Parathyroid adenoma (tissue), 2 donors: ENCODE measurements around the gene SGSM2.
A peak's percentile ranks its signal among the peaks of the same experiment; 100 is the strongest.

Source experiments
- H2AFZ ChIP-seq: fragments of 300-600 bp; sonication (generic); one replicate; pipeline ENCODE4 v1.7.0; 2017; ENCODE audit warnings: antibody characterized with exemption, mild to moderate bottlenecking
- H3K27ac ChIP-seq: fragments of 300-600 bp; sonication (generic); one replicate; pipeline ENCODE4 v1.7.0; 2017
- H3K27me3 ChIP-seq: fragments of 300-600 bp; sonication (generic); one replicate; pipeline ENCODE4 v1.7.0; 2017; ENCODE audit warnings: low read length; ENCODE audit not compliant: control insufficient read depth, insufficient read depth
- H3K36me3 ChIP-seq: fragments of 300-600 bp; sonication (generic); one replicate; pipeline ENCODE4 v1.7.0; 2017; ENCODE audit warnings: low read length; ENCODE audit not compliant: control insufficient read depth, insufficient read depth
- H3K4me1 ChIP-seq: fragments of 300-600 bp; sonication (generic); one replicate; pipeline ENCODE4 v1.7.0; 2017; ENCODE audit warnings: control low read depth
- H3K4me2 ChIP-seq: fragments of 300-600 bp; sonication (generic); one replicate; pipeline ENCODE4 v1.7.0; 2017; ENCODE audit warnings: low read length
- H3K4me3 ChIP-seq: fragments of 300-600 bp; sonication (generic); one replicate; pipeline ENCODE4 v1.7.0; 2017; ENCODE audit warnings: low read depth, low read length
- H3K79me2 ChIP-seq: fragments of 300-600 bp; sonication (generic); one replicate; pipeline ENCODE4 v1.7.0; 2017; ENCODE audit warnings: control low read depth
- H3K9ac ChIP-seq: fragments of 300-600 bp; sonication (generic); one replicate; pipeline ENCODE4 v1.7.0; 2017; ENCODE audit warnings: mild to moderate bottlenecking
- H3K9me3 ChIP-seq: fragments of 300-600 bp; sonication (generic); one replicate; pipeline ENCODE4 v1.7.0; 2017; ENCODE audit warnings: low read length; ENCODE audit not compliant: control insufficient read depth
- TF ChIP-seq, protein P1 (sequence below): fragments of 300-600 bp; sonication (generic); IDR thresholded peaks from one replicate; pipeline ENCODE4 v1.7.0; 2017; ENCODE audit warnings: antibody characterized with exemption, mild to moderate bottlenecking
- donor health status: primary hyperparathyroidism.

Gene SGSM2

GRCh38 chr17:2406903-2407790 is 69.8 kb downstream of the SGSM2 start:
- H3K9me3 ChIP-seq = no peaks in the 10 kb centered on the region
- H2AFZ ChIP-seq = no peak overlapping the region
- H3K4me3 ChIP-seq = no peak overlapping the region
- H3K79me2 ChIP-seq = no peaks in the 10 kb centered on the region
- H3K27me3 ChIP-seq = no peaks in the 10 kb centered on the region
- peak overlapping the region; percentile 2 for H3K4me2 ChIP-seq
- no peak overlapping the region for H3K9ac ChIP-seq
- TF ChIP-seq, protein P1, sequence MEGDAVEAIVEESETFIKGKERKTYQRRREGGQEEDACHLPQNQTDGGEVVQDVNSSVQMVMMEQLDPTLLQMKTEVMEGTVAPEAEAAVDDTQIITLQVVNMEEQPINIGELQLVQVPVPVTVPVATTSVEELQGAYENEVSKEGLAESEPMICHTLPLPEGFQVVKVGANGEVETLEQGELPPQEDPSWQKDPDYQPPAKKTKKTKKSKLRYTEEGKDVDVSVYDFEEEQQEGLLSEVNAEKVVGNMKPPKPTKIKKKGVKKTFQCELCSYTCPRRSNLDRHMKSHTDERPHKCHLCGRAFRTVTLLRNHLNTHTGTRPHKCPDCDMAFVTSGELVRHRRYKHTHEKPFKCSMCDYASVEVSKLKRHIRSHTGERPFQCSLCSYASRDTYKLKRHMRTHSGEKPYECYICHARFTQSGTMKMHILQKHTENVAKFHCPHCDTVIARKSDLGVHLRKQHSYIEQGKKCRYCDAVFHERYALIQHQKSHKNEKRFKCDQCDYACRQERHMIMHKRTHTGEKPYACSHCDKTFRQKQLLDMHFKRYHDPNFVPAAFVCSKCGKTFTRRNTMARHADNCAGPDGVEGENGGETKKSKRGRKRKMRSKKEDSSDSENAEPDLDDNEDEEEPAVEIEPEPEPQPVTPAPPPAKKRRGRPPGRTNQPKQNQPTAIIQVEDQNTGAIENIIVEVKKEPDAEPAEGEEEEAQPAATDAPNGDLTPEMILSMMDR = no peak
- H3K27ac ChIP-seq = peak overlapping the region; percentile 42
- H3K4me1 ChIP-seq = no peaks in the 10 kb centered on the region
- H3K36me3 ChIP-seq = no peaks in the 10 kb centered on the region

GRCh38 chr17:2410951-2411350 is 73.7 kb downstream of the SGSM2 start:
- H3K27me3 ChIP-seq = no peaks in the 10 kb centered on the region
- H3K4me3 ChIP-seq = no peak overlapping the region
- H2AFZ ChIP-seq = no peak overlapping the region
- H3K36me3 ChIP-seq = no peaks in the 10 kb centered on the region
- H3K79me2 ChIP-seq = peaks cover 5% of the 10 kb centered on the region
- no peak overlapping the region for H3K27ac ChIP-seq
- TF ChIP-seq, protein P1 = no peak
- no peaks in the 10 kb centered on the region for H3K4me1 ChIP-seq
- no peak overlapping the region for H3K9ac ChIP-seq
- no peak overlapping the region for H3K4me2 ChIP-seq
- H3K9me3 ChIP-seq = no peaks in the 10 kb centered on the region

DNA sequence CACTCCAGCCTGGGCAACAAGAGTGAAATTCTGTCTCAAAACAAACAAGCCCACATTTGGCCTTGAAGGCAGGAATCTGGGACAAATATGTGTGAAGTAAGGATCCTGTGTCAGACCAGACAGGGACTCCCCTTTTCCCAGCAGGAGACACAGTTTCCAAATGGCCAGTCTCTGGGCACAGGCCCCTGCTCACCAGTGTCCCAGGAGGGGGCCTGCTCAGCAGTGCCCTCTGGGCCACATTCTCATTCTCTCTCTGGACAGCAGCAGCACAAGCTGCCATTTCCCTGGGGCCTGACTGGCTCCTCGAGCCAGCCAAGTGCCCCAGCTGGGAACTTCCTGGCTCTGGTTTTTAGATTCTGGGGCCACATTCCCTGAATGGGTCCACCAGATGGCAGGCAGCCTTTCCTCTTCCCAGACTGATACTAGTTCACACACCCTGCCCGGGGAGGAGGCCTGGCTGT is 75.3 kb downstream of the SGSM2 start:
- H3K27ac ChIP-seq = no peak overlapping the region
- H3K9me3 ChIP-seq = no peaks in the 10 kb centered on the region
- no peak overlapping the region for H2AFZ ChIP-seq
- H3K4me3 ChIP-seq = no peak overlapping the region
- H3K4me1 ChIP-seq = no peaks in the 10 kb centered on the region
- H3K36me3 ChIP-seq = no peaks in the 10 kb centered on the region
- TF ChIP-seq, protein P1 = no peak
- H3K9ac ChIP-seq = no peak overlapping the region
- no peak overlapping the region for H3K4me2 ChIP-seq
- H3K79me2 ChIP-seq = peaks cover 5% of the 10 kb centered on the region
- no peaks in the 10 kb centered on the region for H3K27me3 ChIP-seq

- no peak overlapping the region for H3K27ac ChIP-seq
- H2AFZ ChIP-seq = no peak overlapping the region
- no peaks in the 10 kb centered on the region for H3K27me3 ChIP-seq
- H3K36me3 ChIP-seq = no peaks in the 10 kb centered on the region
- H3K4me1 ChIP-seq = no peaks in the 10 kb centered on the region
- TF ChIP-seq, protein P1 = no peak
- H3K9ac ChIP-seq = no peak overlapping the region
- no peaks in the 10 kb centered on the region for H3K9me3 ChIP-seq
- peaks cover 5% of the 10 kb centered on the region for H3K79me2 ChIP-seq
- H3K4me3 ChIP-seq = no peak overlapping the region
- H3K4me2 ChIP-seq = no peak overlapping the region
Observed at GRCh38 chr17:2414446-2415064, 77.3 kb downstream of the SGSM2 start.
